Fibroblast of pulmonary artery (primary cell): ENCODE measurements around the gene MAGI1.

Source experiments
- DNase-seq: peaks from one replicate; pipeline ENCODE4 v3.0.0-alpha.2; 2010; ENCODE audit warnings: low read depth
- H3K4me3 ChIP-seq: replicated peaks from 2 replicates; pipeline ENCODE4 v1.5.1; 2011; ENCODE audit warnings: low read depth, mild to moderate bottlenecking, control low read depth, low read length, moderate library complexity
- TF ChIP-seq, protein P1 (sequence below): IDR thresholded peaks from 2 replicates; pipeline ENCODE4 v1.5.1; 2011; ENCODE audit warnings: mild to moderate bottlenecking, control low read depth, low read length, inconsistent platforms; ENCODE audit errors: missing control alignments

MAGI1 gene

DNA sequence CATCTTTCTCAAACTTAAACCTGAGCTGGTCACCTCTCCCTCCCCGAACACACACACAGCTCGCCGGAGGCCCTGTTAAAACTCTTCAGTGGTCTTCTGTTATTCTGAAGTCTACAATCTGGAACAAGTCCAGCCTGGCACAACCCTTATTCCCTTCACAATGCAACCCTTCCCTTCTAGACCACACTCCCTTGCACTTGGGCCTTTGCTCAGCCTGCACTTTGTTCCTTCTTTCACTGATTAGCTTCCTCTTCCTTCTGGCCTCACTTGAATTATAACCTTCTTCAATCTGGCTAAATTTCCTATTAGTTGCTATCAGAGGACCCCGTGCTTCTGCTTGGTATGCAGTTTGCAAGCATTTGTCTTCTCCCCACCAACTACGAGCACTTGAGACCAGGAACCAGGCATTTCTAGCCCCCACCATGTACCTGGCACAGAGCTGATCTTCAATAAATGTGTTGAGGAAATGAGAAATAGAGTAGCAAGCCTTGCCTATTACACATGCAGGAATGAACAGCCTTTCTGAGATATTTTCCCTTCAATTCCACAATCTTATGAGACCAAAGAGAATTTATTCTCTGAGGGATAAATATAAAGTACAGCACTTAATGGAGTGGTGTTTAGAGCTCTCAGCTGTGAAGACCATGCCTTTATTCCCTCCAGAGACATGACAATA lies 687.8 kb downstream of the MAGI1 start:
- no peak overlapping the region for H3K4me3 ChIP-seq
- DNase-seq, result no peak
- TF ChIP-seq, protein P1, sequence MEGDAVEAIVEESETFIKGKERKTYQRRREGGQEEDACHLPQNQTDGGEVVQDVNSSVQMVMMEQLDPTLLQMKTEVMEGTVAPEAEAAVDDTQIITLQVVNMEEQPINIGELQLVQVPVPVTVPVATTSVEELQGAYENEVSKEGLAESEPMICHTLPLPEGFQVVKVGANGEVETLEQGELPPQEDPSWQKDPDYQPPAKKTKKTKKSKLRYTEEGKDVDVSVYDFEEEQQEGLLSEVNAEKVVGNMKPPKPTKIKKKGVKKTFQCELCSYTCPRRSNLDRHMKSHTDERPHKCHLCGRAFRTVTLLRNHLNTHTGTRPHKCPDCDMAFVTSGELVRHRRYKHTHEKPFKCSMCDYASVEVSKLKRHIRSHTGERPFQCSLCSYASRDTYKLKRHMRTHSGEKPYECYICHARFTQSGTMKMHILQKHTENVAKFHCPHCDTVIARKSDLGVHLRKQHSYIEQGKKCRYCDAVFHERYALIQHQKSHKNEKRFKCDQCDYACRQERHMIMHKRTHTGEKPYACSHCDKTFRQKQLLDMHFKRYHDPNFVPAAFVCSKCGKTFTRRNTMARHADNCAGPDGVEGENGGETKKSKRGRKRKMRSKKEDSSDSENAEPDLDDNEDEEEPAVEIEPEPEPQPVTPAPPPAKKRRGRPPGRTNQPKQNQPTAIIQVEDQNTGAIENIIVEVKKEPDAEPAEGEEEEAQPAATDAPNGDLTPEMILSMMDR, result no peak

DNA sequence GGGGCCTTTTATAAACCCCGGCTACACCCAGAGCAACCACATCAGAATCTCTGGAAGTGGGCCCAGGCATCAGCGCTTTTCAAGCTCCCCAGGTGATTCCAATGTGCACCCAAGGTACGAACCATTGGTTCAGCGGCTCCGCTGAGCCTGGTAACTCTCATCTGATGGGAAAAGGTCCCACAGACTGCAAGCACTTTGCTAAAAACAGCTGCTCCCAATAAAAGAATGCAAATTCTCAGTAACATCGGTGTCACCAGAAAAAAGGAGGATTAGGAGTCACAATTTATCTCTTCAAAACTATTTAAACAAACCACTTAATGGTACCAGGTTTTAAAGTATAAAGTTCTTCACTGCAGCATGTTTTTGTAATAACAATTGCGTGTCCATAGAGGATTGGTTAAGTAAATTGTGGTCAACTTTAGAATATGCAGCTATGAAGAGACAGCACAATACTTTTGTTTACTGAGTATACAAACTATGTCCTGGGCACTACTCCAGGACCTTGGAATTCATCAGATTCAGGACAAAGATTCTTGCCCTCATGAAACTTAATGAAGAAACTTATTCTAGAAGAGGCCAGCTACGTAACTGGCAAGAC lies 690.2 kb downstream of the MAGI1 start:
- DNase-seq, result peak; percentile 46
- TF ChIP-seq, protein P1, result no peak
- no peak overlapping the region for H3K4me3 ChIP-seq

DNA sequence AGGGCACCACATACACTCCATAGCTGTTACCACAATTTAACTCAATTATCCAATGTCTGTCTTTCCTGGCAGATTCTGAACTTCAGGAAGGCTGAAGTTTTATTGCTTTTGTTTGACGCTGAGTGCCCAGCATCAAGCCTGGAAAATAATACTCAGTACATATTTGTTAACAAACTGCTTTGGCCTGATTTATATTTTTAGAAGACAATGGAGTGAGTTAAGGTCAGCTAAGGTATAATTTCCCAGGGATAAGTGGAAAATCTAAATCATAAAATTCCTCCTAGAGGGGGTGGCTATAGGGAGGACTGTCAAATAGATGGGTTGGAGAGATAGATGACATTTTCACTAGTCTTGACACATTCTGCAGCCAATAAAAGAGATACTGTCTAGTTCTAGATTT lies 691.6 kb downstream of the MAGI1 start:
- no peak for DNase-seq
- H3K4me3 ChIP-seq, result no peak overlapping the region
- TF ChIP-seq, protein P1, result no peak

DNA sequence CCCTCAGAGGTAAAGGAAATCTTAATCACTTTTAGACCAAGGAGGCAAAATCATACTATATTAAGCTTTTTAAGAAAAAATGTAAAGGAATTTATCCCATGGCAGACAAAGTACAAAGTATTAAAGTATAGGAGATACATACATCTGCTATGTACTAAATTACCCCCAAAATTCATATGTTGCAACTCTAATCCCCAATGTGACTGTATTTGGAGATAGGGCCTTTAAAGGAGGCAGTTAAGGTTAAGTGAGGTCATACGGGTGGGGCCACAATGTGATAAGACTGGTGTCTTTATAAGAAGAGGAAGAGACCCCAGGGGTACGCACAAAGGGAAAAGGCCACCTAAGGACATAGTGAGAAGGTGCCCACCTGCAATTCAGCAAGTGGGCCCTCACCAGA lies 693.9 kb downstream of the MAGI1 start:
- TF ChIP-seq, protein P1, result no peak
- H3K4me3 ChIP-seq, result no peak overlapping the region
- DNase-seq, result no peak

DNA sequence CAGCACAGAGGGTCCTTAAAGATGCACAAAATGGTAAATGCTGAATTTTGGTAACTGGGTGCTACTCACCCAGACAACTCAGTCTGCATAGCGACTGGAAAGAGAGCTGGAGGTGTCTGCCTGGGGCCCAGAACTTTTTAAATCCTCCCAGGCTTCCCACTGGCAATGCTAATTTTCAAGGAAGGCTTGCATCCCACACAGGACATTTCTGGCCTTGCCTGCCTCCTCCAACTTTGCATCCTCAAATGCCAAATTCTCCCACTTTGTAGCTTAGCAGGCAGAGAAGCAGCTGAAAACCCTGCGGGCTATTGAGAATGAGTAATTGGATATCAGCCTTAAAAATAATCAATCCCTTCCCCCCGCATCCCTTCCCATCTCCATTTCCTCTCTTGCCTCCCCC lies 694.3 kb downstream of the MAGI1 start:
- no peak for DNase-seq
- TF ChIP-seq, protein P1, result no peak

DNA sequence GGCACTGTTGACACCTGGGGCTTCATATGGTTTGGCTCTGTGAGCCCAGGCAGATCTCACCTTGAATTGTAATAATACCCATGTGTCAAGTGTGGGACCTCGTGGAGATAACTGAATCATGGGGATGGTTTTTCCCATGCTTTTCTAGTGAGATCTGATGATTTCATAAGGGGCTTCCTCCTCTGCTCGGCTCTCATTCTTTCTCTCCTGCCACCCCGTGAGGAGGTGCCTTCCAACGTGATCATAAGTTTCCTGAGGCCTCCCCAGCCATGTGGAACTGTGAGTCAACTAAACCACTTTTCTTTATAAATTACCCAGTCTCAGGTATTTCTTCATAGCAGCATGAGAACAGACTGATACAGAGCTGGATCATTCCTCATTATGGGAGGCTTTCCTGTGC lies 695.0 kb downstream of the MAGI1 start:
- DNase-seq, result no peak
- TF ChIP-seq, protein P1, result no peak
- H3K4me3 ChIP-seq, result no peak overlapping the region

More for the DNA sequence above, 694.3 kb downstream of the MAGI1 start:
- H3K4me3 ChIP-seq, result no peak overlapping the region

DNA sequence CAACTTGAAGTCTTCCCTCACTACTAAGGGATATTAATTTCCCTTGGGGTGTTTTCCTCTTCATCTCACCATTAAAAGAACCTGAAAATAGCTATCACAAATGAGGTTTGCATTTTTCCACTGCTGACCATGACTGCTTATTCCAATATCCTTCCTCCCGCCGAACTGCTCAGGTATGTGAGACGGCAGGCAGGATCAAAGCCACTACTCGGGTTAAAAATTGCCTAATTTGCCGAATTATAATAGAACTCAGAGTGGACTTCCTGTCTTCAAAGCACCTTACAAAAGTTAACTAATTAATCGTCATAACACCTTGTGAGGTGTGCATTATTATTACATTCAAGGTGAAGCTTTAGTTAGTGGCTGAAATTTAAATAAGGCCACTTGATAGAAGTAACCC lies 695.7 kb downstream of the MAGI1 start:
- no peak for DNase-seq
- TF ChIP-seq, protein P1, result no peak

More for the DNA sequence above, 695.7 kb downstream of the MAGI1 start:
- H3K4me3 ChIP-seq, result no peak overlapping the region
